Measurements from ENCODE around the gene TMEM54.

TMEM54 gene

GRCh38 chr1:32870615-32871363, 30.4 kb downstream of the TMEM54 start, which contains the start of gene FNDC5 (continued):
- TF ChIP-seq ZNF394 (tag by site-specific recombination; IDR thresholded peaks at IDR 0.05; ENCODE audit: borderline replicate concordance) (no peak), ZNF121 (tag by site-specific recombination; IDR thresholded peaks at IDR 0.05) (no peak), ZNF24 (tag by site-specific recombination; IDR thresholded peaks at IDR 0.05) (no peak), KLF9 (tag by site-specific recombination; IDR thresholded peaks at IDR 0.05; ENCODE audit: low read depth) (peak; percentile 43), GLIS2 (tag by site-specific recombination; IDR thresholded peaks at IDR 0.05) (0 out of 2 replicates have a peak, but pooled peaks have one; percentile 9), ZNF335 (tag by site-specific recombination; conservative IDR thresholded peaks at IDR 0.05) (peak; percentile 39)
- TF ChIP-seq, protein P1, sequence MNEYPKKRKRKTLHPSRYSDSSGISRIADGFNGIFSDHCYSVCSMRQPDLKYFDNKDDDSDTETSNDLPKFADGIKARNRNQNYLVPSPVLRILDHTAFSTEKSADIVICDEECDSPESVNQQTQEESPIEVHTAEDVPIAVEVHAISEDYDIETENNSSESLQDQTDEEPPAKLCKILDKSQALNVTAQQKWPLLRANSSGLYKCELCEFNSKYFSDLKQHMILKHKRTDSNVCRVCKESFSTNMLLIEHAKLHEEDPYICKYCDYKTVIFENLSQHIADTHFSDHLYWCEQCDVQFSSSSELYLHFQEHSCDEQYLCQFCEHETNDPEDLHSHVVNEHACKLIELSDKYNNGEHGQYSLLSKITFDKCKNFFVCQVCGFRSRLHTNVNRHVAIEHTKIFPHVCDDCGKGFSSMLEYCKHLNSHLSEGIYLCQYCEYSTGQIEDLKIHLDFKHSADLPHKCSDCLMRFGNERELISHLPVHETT (tag by site-specific recombination; IDR thresholded peaks at IDR 0.05), result no peak

DNA sequence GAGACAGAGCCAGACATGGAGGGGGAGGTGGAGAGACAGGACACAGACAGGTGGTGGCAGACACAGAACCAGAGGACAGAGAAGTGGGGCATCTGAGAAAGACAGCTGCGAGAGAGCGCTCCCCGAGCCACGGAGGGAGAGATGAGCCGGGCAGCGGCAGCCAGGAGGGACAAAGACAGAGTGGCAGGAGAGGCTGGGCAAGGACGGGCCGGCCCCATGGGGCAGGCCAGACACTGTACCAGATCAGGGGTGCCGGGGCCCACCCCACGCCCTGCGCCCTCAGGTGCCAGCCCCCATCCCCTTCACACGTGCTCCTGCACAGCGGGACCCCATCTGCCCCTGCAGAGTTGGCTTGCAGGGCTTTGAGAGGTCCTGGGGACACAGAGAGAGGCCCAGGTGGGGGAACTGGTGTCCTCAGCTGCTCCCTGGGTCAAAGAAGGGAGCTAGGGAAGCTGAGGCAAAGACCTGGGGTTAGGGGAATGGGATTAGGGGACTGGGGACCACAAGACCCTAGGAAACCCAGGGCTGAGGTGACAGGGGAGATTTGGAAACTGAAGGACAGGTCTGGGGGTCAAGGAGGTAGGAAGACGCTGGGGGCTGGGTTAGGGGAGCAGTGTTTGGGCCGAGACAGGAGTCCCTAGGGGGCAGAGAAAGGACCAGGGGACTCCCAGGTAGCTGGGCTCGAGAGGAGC, 31.1 kb downstream of the TMEM54 start:
- no peak overlapping the region; the same call in 1 of the 2 replicates for H3K4me3 ChIP-seq (ENCODE audit: low read depth, low read length)
- ChIA-PET CTCF (interaction anchor here (0.6 to 1.3 kb wide), 2 partner anchors 27 to 475 kb away, joined by 3 read pairs; no protein-coding TSS in a partner anchor), POLR2A (no interaction called here)
- H3K27ac ChIP-seq (ENCODE audit: extremely low read depth, low read depth, low read length), result no peak overlapping the region
- H3K4me1 ChIP-seq (ENCODE audit: control insufficient read depth, insufficient read depth, low read length), result no peaks in the 10 kb centered on the region; the same call in 1 of the 2 replicates
- no peaks in the 10 kb centered on the region for H3K9me3 ChIP-seq (ENCODE audit: control insufficient read depth, insufficient read depth, low read depth, low read length)
- H3K36me3 ChIP-seq (ENCODE audit: control insufficient read depth in 2 of 2, insufficient read depth in 1 of 2, low read length in 2 of 2), result peaks cover 0 to 11% of the 10 kb centered on the region in 2 experiments; a peak in 1 of 3 replicates
- TF ChIP-seq ZFHX2 (tag by site-specific recombination; conservative IDR thresholded peaks at IDR 0.05) (no peak), ZNF394 (tag by site-specific recombination; IDR thresholded peaks at IDR 0.05; ENCODE audit: borderline replicate concordance) (no peak), SP3 (tag by site-specific recombination; IDR thresholded peaks at IDR 0.05) (no peak), ZNF398 (tag by site-specific recombination; IDR thresholded peaks at IDR 0.05) (0 out of 2 replicates have a peak, but pooled peaks have one; percentile 0), ZNF585B (tag by site-specific recombination; IDR thresholded peaks at IDR 0.05) (no peak), ZNF133 (tag by site-specific recombination; IDR thresholded peaks at IDR 0.05) (no peak), ZNF555 (tag by site-specific recombination; conservative IDR thresholded peaks at IDR 0.05) (no peak), TRIM28 (IDR thresholded peaks at IDR 0.05; ENCODE audit: borderline replicate concordance, low read length) (no peak), BCL11A (tag by site-specific recombination; IDR thresholded peaks at IDR 0.05; ENCODE audit: low read depth) (no peak), YY1 (tag by site-specific recombination; IDR thresholded peaks at IDR 0.05) (no peak), KLF1 (tag by site-specific recombination; IDR thresholded peaks at IDR 0.05) (no peak), ZNF416 (tag by site-specific recombination; IDR thresholded peaks at IDR 0.05) (no peak), ZEB2 (tag by site-specific recombination; IDR thresholded peaks at IDR 0.05) (no peak), ZNF138 (tag by site-specific recombination; IDR thresholded peaks at IDR 0.05; ENCODE audit: borderline replicate concordance) (no peak), ZNF792 (tag by site-specific recombination; IDR thresholded peaks at IDR 0.05) (no peak), ZNF223 (tag by site-specific recombination; IDR thresholded peaks at IDR 0.05) (no peak), ZNF404 (tag by site-specific recombination; IDR thresholded peaks at IDR 0.05) (no peak), ZNF354C (tag by site-specific recombination; IDR thresholded peaks at IDR 0.05; ENCODE audit: borderline replicate concordance, low read depth) (no peak), ZNF24 (tag by site-specific recombination; IDR thresholded peaks at IDR 0.05) (no peak), OVOL3 (tag by site-specific recombination; IDR thresholded peaks at IDR 0.05) (no peak), MZF1 (tag by site-specific recombination; IDR thresholded peaks at IDR 0.05; ENCODE audit: borderline replicate concordance) (no peak), GLIS2 (tag by site-specific recombination; IDR thresholded peaks at IDR 0.05) (peak; percentile 33; the same call in 1 of the 2 replicates)
- TF ChIP-seq, protein P2, sequence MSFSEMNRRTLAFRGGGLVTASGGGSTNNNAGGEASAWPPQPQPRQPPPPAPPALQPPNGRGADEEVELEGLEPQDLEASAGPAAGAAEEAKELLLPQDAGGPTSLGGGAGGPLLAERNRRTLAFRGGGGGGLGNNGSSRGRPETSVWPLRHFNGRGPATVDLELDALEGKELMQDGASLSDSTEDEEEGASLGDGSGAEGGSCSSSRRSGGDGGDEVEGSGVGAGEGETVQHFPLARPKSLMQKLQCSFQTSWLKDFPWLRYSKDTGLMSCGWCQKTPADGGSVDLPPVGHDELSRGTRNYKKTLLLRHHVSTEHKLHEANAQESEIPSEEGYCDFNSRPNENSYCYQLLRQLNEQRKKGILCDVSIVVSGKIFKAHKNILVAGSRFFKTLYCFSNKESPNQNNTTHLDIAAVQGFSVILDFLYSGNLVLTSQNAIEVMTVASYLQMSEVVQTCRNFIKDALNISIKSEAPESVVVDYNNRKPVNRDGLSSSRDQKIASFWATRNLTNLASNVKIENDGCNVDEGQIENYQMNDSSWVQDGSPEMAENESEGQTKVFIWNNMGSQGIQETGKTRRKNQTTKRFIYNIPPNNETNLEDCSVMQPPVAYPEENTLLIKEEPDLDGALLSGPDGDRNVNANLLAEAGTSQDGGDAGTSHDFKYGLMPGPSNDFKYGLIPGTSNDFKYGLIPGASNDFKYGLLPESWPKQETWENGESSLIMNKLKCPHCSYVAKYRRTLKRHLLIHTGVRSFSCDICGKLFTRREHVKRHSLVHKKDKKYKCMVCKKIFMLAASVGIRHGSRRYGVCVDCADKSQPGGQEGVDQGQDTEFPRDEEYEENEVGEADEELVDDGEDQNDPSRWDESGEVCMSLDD (tag by site-specific recombination; IDR thresholded peaks at IDR 0.05), result 0 out of 2 replicates have a peak, but pooled peaks have one; percentile 22
- TF ChIP-seq, protein P3, sequence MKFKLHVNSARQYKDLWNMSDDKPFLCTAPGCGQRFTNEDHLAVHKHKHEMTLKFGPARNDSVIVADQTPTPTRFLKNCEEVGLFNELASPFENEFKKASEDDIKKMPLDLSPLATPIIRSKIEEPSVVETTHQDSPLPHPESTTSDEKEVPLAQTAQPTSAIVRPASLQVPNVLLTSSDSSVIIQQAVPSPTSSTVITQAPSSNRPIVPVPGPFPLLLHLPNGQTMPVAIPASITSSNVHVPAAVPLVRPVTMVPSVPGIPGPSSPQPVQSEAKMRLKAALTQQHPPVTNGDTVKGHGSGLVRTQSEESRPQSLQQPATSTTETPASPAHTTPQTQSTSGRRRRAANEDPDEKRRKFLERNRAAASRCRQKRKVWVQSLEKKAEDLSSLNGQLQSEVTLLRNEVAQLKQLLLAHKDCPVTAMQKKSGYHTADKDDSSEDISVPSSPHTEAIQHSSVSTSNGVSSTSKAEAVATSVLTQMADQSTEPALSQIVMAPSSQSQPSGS (tag by site-specific recombination; IDR thresholded peaks at IDR 0.05; ENCODE audit: low read depth), result no peak

Data from HEK293 (cell line).